Dermis lymphatic vessel endothelial cell (primary cell): ENCODE data around the gene C19orf33. TPM values are rescaled to one million over a fixed set of nuclear protein-coding genes. Genes with fewer than 3 reads are reported as not detected.

Source experiments
- total RNA-seq: library from RNA; depleted of rRNA; stranded (reverse); fragments of >200 nt; gene quantifications from 2 replicates; pipeline ENCODE4 v1.2.1, GENCODE V29; 2014

The C19orf33 gene
- total RNA-seq: 3.1 and 7.9 TPM in 2 replicates

DNA sequence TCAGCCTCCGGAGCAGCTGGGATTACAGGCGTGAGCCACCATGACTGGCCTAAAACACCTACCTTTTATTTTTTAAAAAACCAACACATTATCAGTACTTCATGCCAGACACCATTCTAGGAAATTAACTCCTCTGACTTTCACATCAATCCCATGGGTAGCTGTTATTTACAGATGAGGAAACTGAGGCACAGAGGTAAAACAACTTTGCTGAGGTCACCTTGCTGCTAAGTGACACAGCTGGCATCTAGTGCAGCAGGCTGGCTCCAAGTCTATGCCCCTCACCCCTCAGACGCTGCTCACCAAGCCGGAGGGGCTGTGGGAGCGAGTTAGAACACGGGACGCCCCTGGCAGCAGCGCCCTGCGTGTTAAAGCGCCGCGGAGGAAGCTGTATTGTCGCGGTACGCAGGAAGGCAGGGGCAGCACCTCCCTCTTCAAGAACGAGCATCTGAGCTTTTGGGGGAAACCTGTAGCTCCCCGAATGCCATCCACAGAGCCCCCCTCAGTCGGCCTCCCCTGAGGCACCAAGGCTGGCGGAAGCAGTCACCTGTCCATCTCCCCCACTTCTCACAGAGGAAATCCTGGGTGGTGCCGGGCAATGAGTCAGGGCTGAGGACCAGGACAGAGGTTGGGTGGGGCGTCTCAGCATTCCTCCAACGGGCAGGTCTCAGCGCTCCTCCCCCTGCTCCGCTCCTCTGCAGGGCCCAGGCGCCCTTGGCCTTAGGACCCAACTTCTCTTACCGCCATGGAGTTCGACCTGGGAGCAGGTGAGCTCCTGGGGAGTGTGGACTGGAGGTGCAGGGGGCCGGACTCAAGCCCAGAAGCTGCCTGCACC is at the start of gene C19orf33:
C19orf33 (plus strand) TSS at position 735 of the 835 bp plus-strand sequence; CDS start at position 746, 11 bp downstream.

DNA sequence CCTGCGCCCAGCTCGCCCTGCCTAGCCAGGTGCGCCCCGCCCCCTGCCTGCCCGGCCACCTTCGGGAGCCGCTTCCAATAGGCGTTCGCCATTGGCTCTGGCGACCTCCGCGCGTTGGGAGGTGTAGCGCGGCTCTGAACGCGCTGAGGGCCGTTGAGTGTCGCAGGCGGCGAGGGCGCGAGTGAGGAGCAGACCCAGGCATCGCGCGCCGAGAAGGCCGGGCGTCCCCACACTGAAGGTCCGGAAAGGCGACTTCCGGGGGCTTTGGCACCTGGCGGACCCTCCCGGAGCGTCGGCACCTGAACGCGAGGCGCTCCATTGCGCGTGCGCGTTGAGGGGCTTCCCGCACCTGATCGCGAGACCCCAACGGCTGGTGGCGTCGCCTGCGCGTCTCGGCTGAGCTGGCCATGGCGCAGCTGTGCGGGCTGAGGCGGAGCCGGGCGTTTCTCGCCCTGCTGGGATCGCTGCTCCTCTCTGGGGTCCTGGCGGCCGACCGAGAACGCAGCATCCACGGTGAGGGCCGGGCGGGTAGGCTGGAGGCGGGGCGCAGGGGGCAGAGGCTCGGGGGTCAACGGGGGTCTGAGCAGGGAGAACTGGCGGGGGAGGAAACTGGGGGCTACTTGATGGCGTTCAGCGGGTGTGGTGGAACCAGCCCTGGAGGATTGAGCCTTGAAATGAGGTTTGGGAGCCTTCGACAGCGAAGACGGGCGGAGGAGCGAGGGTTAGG is 39.4 kb upstream of the C19orf33 start, which contains the start of gene SPINT2:
SPINT2 (plus strand) TSS at position 88 of the 727 bp plus-strand sequence; CDS start at position 408, 320 bp downstream.

DNA sequence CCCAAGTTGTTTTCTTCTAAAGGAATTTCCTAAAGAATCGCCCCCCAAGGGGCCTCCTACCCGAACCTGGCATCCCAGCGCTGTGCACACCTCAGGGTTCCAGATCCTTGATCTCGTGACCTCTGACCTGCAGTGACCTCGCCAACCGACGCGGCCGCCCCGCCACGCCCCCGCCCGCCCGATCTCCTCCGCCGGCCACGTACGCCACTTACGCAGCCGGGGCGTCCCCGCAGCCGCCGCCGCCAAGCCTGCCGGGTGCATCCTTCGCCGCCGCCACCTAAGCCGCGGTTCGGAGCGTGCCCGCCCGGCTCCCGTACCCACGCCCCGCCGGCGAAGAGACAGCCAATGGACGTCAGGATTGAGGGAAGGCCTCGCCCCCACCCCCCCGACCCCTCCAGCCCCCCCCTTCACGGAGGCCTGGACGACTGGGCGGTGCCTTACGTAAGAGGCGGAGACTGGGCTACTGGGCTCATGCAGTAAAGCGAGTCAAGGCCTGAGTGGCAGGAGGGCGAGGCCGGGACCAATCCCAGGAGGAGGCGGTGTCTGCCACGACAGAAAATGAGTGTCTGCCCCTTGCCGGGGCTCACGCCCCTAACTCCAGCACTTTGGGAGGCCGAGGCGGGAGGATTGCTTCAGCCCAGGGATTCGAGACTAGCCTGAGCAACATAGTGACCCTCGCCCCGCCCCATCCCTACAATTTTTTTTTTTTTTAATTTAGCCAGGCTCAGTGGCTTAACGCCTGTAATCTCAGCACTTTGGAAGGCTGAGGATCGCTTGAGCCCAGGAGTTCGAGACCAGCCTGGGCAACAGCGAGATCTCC is 11.8 kb downstream of the C19orf33 start, which contains the start of gene YIF1B:
YIF1B (minus strand) TSS at position 291 of the 820 bp plus-strand sequence; CDS start at position 261, 30 bp downstream.

DNA sequence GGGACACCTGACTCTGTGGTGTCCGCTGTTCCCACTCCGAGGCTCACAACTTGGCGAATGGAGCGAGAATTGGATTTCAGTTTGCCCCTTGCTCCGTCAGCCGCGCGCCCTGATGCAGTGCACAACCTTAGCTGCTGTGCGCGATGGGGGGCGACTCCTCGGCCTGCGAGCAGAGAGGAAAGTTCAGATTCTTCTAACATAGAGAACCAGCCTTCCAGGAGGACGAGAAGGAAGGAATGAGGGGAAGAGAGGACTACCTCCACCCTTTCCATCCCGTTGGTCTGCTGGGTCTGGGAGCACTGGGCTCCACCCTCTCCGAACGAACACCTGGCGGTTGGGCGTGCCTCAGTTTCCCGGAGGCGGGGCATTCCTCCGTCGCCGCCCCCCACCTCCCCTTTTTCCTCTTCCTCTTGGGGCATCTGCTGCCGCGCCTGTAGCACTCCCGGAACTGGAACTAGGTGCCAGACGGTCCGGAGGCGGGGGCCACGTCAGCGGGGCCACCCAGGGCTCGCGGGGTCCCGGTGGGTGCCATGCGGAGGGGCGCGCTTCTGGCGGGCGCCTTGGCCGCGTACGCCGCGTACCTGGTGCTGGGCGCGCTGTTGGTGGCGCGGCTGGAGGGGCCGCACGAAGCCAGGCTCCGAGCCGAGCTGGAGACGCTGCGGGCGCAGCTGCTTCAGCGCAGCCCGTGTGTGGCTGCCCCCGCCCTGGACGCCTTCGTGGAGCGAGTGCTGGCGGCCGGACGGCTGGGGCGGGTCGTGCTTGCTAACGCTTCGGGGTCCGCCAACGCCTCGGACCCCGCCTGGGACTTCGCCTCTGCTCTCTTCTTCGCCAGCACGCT is 15.6 kb downstream of the C19orf33 start, which contains the start of gene KCNK6:
KCNK6 (plus strand) TSS at position 425 of the 838 bp plus-strand sequence; CDS start at position 531, 106 bp downstream.

Other genes with a start within 250 kb of the C19orf33 start
- under 0.01 and 0.09 TPM in 2 replicates for gene DPF1, start 80.0 kb upstream of the C19orf33 start, total RNA-seq
- 1.0 and 4.7 TPM in 2 replicates for gene PPP1R14A, start 47.9 kb upstream of the C19orf33 start, total RNA-seq
- 14.5 and 52.2 TPM in 2 replicates for gene SPINT2, start 39.7 kb upstream of the C19orf33 start, total RNA-seq
- 36.3 and 47.9 TPM in 2 replicates for gene YIF1B, start 11.7 kb downstream of the C19orf33 start, total RNA-seq
- gene KCNK6, start 15.6 kb downstream of the C19orf33 start, total RNA-seq: 4.1 and 6.2 TPM in 2 replicates
- 1.5 TPM in 2 replicates for gene CATSPERG, start 31.6 kb downstream of the C19orf33 start, total RNA-seq
- 197 and 198 TPM in 2 replicates for gene PSMD8, start 70.3 kb downstream of the C19orf33 start, total RNA-seq
- gene GGN, start 83.8 kb downstream of the C19orf33 start, total RNA-seq: 0.11 TPM in 1 of 2 replicates, not detected in the other
- 0.22 and 0.26 TPM in 2 replicates for gene SPRED3, start 84.4 kb downstream of the C19orf33 start, total RNA-seq
- gene FAM98C, start 98.8 kb downstream of the C19orf33 start, total RNA-seq: 4.8 and 6.9 TPM in 2 replicates
- gene RASGRP4, start 122.0 kb downstream of the C19orf33 start, total RNA-seq: not detected in 2 replicates
- gene RYR1, start 129.4 kb downstream of the C19orf33 start, total RNA-seq: under 0.01 and 0.11 TPM in 2 replicates